ENCODE measurements around the gene ACTBL2. TPM values are rescaled to one million over a fixed set of nuclear protein-coding genes. Genes with fewer than 3 reads are reported as not detected.

ACTBL2 gene
- total and polyA plus RNA-seq, 4 donors: not detected

- Histone ChIP-seq H3K4me3 (ENCODE audit: low read depth, low read length) (no peak overlapping the region), H3K4me1 (ENCODE audit: control insufficient read depth, insufficient read depth, low read length) (no peaks in the 10 kb centered on the region), H3K36me3 (ENCODE audit: control insufficient read depth, insufficient read depth, low read length) (no peaks in the 10 kb centered on the region), H3K27me3 (ENCODE audit: control insufficient read depth, insufficient read depth, low read length) (no peaks in the 10 kb centered on the region), H3K9me3 (ENCODE audit: control insufficient read depth, insufficient read depth, low read length) (no peaks in the 10 kb centered on the region), H3K27ac (ENCODE audit: low read depth, low read length) (no peak overlapping the region)
- no peak for DNase-seq (ENCODE audit: low read depth in 4 of 6, low spot score in 6 of 6)
- 88% methylated on average over 1 of the region's 6 CpGs for WGBS (ENCODE audit: insufficient coverage)
Measured at GRCh38 chr5:57495285-57496086, 12.9 kb upstream of the ACTBL2 start.

- Histone ChIP-seq H3K9me3 (ENCODE audit: control insufficient read depth, insufficient read depth, low read length) (no peaks in the 10 kb centered on the region), H3K36me3 (ENCODE audit: control insufficient read depth, insufficient read depth, low read length) (no peaks in the 10 kb centered on the region), H3K4me1 (ENCODE audit: control insufficient read depth, insufficient read depth, low read length) (no peaks in the 10 kb centered on the region), H3K27ac (ENCODE audit: low read depth, low read length) (no peak overlapping the region), H3K27me3 (ENCODE audit: control insufficient read depth, insufficient read depth, low read length) (no peaks in the 10 kb centered on the region), H3K4me3 (ENCODE audit: low read depth, low read length) (no peak overlapping the region)
- WGBS (ENCODE audit: insufficient coverage): 79% methylated on average over 6 of the region's 6 CpGs
- peak in 1 of 6 donors; percentile 32 for DNase-seq (ENCODE audit: low read depth in 4 of 6, low spot score in 6 of 6)
Measured at GRCh38 chr5:57494104-57495098, 11.8 kb upstream of the ACTBL2 start.

GRCh38 chr5:57493034-57493433, 10.4 kb upstream of the ACTBL2 start:
- H3K4me1 ChIP-seq (ENCODE audit: control insufficient read depth, insufficient read depth, low read length): no peaks in the 10 kb centered on the region

GRCh38 chr5:57492632-57493031, 10.0 kb upstream of the ACTBL2 start:
- no CpG with 5 or more reads among the region's 3 CpGs for WGBS (ENCODE audit: insufficient coverage)
- no peaks in the 10 kb centered on the region for H3K27me3 ChIP-seq (ENCODE audit: control insufficient read depth, insufficient read depth, low read length)
- no peak overlapping the region for H3K4me3 ChIP-seq (ENCODE audit: low read depth, low read length)
- peak in 1 of 6 donors; percentile 27 for DNase-seq (ENCODE audit: low read depth in 4 of 6, low spot score in 6 of 6)
- no peaks in the 10 kb centered on the region for H3K4me1 ChIP-seq (ENCODE audit: control insufficient read depth, insufficient read depth, low read length)
- no peak overlapping the region for H3K27ac ChIP-seq (ENCODE audit: low read depth, low read length)
- no peaks in the 10 kb centered on the region for H3K36me3 ChIP-seq (ENCODE audit: control insufficient read depth, insufficient read depth, low read length)
- H3K9me3 ChIP-seq (ENCODE audit: control insufficient read depth, insufficient read depth, low read length): no peaks in the 10 kb centered on the region

More at GRCh38 chr5:57493034-57493433, 10.4 kb upstream of the ACTBL2 start:
- Histone ChIP-seq H3K27ac (ENCODE audit: low read depth, low read length) (no peak overlapping the region), H3K9me3 (ENCODE audit: control insufficient read depth, insufficient read depth, low read length) (no peaks in the 10 kb centered on the region), H3K4me3 (ENCODE audit: low read depth, low read length) (no peak overlapping the region), H3K36me3 (ENCODE audit: control insufficient read depth, insufficient read depth, low read length) (no peaks in the 10 kb centered on the region), H3K27me3 (ENCODE audit: control insufficient read depth, insufficient read depth, low read length) (no peaks in the 10 kb centered on the region)
- 61% methylated on average over 1 of the region's 1 CpG for WGBS (ENCODE audit: insufficient coverage)
- no peak for DNase-seq (ENCODE audit: low read depth in 4 of 6, low spot score in 6 of 6)

- DNase-seq (ENCODE audit: low read depth in 4 of 6, low spot score in 6 of 6): no peak
Measured at GRCh38 chr5:57491369-57491965, 8.9 kb upstream of the ACTBL2 start.

DNA sequence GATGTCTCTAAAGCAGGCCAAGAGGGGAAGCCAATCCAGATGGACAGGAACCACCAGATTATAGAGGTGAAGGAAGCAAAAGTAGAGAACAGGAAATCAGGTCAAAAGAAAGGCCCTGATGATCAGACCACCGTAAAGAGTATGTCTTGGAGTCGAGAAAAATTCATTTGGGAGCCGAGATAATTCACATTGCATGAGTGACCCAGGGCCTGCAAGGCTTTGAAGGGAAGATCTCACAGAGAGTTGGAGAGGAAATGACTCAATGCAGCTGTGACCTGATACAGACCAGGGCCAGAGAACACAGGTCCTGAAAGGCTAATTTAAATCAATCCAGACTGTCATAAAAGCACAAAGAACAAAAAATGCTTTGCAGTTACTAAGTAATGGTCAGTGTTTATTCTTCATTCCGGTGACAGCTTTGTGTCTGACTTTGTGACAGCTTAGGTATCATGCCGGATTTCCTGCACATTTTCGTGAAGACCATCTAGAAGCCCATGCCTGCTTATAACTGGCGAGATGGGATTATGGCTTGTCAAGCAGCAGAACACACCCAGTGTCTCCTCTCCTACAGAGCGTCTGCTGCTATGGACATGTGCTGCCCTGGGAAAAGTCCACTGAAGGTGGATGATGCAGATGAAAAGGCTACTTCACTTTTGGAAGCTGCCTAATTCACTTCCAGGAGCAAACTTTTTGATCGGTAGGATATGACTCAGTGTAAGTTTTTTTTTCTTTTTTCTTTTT, 5.8 kb upstream of the ACTBL2 start:
- H3K9me3 ChIP-seq (ENCODE audit: control insufficient read depth, insufficient read depth, low read length): no peaks in the 10 kb centered on the region
- DNase-seq (ENCODE audit: low read depth in 4 of 6, low spot score in 6 of 6): no peak
- 91% methylated on average over 7 of the region's 9 CpGs for WGBS (ENCODE audit: insufficient coverage)

More at GRCh38 chr5:57491369-57491965, 8.9 kb upstream of the ACTBL2 start:
- Histone ChIP-seq H3K4me1 (ENCODE audit: control insufficient read depth, insufficient read depth, low read length) (no peaks in the 10 kb centered on the region), H3K4me3 (ENCODE audit: low read depth, low read length) (no peak overlapping the region), H3K9me3 (ENCODE audit: control insufficient read depth, insufficient read depth, low read length) (no peaks in the 10 kb centered on the region), H3K36me3 (ENCODE audit: control insufficient read depth, insufficient read depth, low read length) (no peaks in the 10 kb centered on the region), H3K27ac (ENCODE audit: low read depth, low read length) (no peak overlapping the region), H3K27me3 (ENCODE audit: control insufficient read depth, insufficient read depth, low read length) (no peaks in the 10 kb centered on the region)
- 86% methylated on average over 3 of the region's 5 CpGs for WGBS (ENCODE audit: insufficient coverage)

DNA sequence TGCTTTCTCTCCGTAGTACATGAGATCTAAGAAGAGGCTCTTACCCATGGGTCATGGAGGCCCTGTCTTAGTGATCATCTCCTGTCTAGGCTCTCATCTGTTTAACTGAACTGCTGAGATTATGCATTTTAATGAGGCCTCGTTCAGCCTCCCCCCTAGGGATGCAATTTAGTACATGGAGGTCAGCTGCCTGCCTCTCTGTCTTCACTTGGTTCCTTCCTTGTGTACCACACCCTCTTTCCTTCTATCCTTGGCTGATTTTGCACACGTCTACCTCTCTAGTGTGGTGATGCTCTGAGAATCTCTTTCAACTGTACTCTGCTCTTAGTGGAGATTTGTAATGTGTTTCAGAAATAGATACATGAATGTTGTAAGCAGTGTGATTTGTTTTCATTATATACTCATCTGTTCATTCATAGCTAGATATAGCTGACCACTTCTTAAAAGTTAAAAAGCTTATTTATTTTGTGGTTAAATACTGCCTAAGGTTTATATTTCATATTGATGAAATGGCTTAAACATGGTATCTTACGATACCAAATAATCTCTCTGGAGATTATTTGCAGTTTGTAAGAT, 3.5 kb upstream of the ACTBL2 start:
- H3K27me3 ChIP-seq (ENCODE audit: control insufficient read depth, insufficient read depth, low read length): no peaks in the 10 kb centered on the region
- no peaks in the 10 kb centered on the region for H3K4me1 ChIP-seq (ENCODE audit: control insufficient read depth, insufficient read depth, low read length)
- H3K4me3 ChIP-seq (ENCODE audit: low read depth, low read length): no peak overlapping the region
- no peaks in the 10 kb centered on the region for H3K36me3 ChIP-seq (ENCODE audit: control insufficient read depth, insufficient read depth, low read length)
- WGBS (ENCODE audit: insufficient coverage): 100% methylated on average over 1 of the region's 4 CpGs
- no peak for DNase-seq (ENCODE audit: low read depth in 4 of 6, low spot score in 6 of 6)
- H3K9me3 ChIP-seq (ENCODE audit: control insufficient read depth, insufficient read depth, low read length): no peaks in the 10 kb centered on the region
- H3K27ac ChIP-seq (ENCODE audit: low read depth, low read length): no peak overlapping the region

More for the DNA sequence above, 5.8 kb upstream of the ACTBL2 start:
- H3K4me3 ChIP-seq (ENCODE audit: low read depth, low read length): no peak overlapping the region
- no peaks in the 10 kb centered on the region for H3K27me3 ChIP-seq (ENCODE audit: control insufficient read depth, insufficient read depth, low read length)
- H3K4me1 ChIP-seq (ENCODE audit: control insufficient read depth, insufficient read depth, low read length): no peaks in the 10 kb centered on the region
- no peaks in the 10 kb centered on the region for H3K36me3 ChIP-seq (ENCODE audit: control insufficient read depth, insufficient read depth, low read length)
- H3K27ac ChIP-seq (ENCODE audit: low read depth, low read length): no peak overlapping the region

DNA sequence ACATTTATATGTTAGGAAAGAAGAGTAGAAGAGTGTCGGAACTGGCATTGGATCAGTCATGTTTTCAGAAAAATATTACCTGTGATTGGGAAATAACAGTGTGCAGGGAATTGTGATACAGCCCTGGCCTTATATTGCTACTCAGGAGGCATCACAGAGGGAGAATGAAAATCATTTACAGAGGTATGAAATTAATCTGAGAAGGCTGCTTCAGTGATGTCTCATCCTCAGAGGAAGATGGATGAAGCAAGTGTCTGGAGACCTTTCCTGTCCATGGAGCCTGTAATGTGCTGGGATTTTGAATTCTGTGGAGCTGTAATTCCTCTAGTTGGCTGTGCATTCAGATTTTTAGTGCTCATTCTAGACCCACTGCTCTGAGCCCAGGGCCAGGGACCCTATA, 3.8 kb downstream of the ACTBL2 start:
- Histone ChIP-seq H3K4me3 (ENCODE audit: low read depth, low read length) (no peak overlapping the region), H3K27me3 (ENCODE audit: control insufficient read depth, insufficient read depth, low read length) (no peaks in the 10 kb centered on the region), H3K9me3 (ENCODE audit: control insufficient read depth, insufficient read depth, low read length) (no peaks in the 10 kb centered on the region), H3K36me3 (ENCODE audit: control insufficient read depth, insufficient read depth, low read length) (no peaks in the 10 kb centered on the region), H3K4me1 (ENCODE audit: control insufficient read depth, insufficient read depth, low read length) (no peaks in the 10 kb centered on the region), H3K27ac (ENCODE audit: low read depth, low read length) (no peak overlapping the region)
- DNase-seq (ENCODE audit: low read depth in 4 of 6, low spot score in 6 of 6): no peak
- 91% methylated on average over 1 of the region's 1 CpG for WGBS (ENCODE audit: insufficient coverage)
